Measurements from ENCODE around the gene CLEC5A. TPM values are rescaled to one million over a fixed set of nuclear protein-coding genes. Genes with fewer than 3 reads are reported as not detected.
"Not testable (repeated sequence)": the region's sequence is repeated elsewhere in the genome, so short reads cannot be mapped to it uniquely, and the experiment has no call there.

Gene CLEC5A
- total RNA-seq, 2 donors from 2014 or later: 0.74 to 1.1 TPM

- no peak overlapping the region for H3K4me3 ChIP-seq
- intact Hi-C loops (cut with DNase I): no loop called here
- DNase-seq (ENCODE audit: low spot score): no peak
- no peaks in the 10 kb centered on the region for H3K4me1 ChIP-seq (replicated peaks)
- H3K27me3 ChIP-seq (replicated peaks; ENCODE audit: insufficient read depth): no peaks in the 10 kb centered on the region
- 95% methylated on average over 1 of the region's 1 CpG for WGBS
- H3K27ac ChIP-seq: no peak overlapping the region
- H3K9me3 ChIP-seq: no peaks in the 10 kb centered on the region
- H3K36me3 ChIP-seq: no peaks in the 10 kb centered on the region
- TF ChIP-seq CTCF (IDR thresholded peaks at IDR 0.05) (no peak), POLR2A (IDR thresholded peaks at IDR 0.05) (no peak), POLR2AphosphoS5 (IDR thresholded peaks at IDR 0.05) (no peak)
Measured at GRCh38 chr7:141920281-141920680, 26.5 kb downstream of the CLEC5A start.

GRCh38 chr7:141916099-141916498 is 30.7 kb downstream of the CLEC5A start, which contains the start of gene OR9A4:
TSS of gene OR9A4 (plus strand) at chr7:141916399. CDS start at chr7:141918876, 2,477 bp downstream.
- no peak within 1 kb of the TSS for H3K27ac ChIP-seq
- no peaks in the 10 kb centered on the region for H3K27me3 ChIP-seq (replicated peaks; ENCODE audit: insufficient read depth)
- TF ChIP-seq POLR2A (IDR thresholded peaks at IDR 0.05) (no peak), POLR2AphosphoS5 (IDR thresholded peaks at IDR 0.05) (no peak), CTCF (IDR thresholded peaks at IDR 0.05) (no peak)
- H3K4me1 ChIP-seq (replicated peaks): no peaks in the 10 kb centered on the region
- H3K4me3 ChIP-seq: no peak within 1 kb of the TSS
- no peaks in the 10 kb centered on the region for H3K36me3 ChIP-seq
- intact Hi-C loops (cut with DNase I): no loop called here
- 84% methylated on average over 3 of the region's 3 CpGs for WGBS
- DNase-seq (ENCODE audit: low spot score): no peak
- H3K9me3 ChIP-seq: no peaks in the 10 kb centered on the region

GRCh38 chr7:141915565-141915964 is 31.2 kb downstream of the CLEC5A start:
- intact Hi-C loops (cut with DNase I): no loop called here
- DNase-seq (ENCODE audit: low spot score): no peak
- Histone ChIP-seq H3K27ac (no peak overlapping the region), H3K36me3 (no peaks in the 10 kb centered on the region), H3K4me3 (no peak overlapping the region), H3K27me3 (replicated peaks; ENCODE audit: insufficient read depth) (no peaks in the 10 kb centered on the region), H3K4me1 (replicated peaks) (no peaks in the 10 kb centered on the region), H3K9me3 (no peaks in the 10 kb centered on the region)
- no peak for TF ChIP-seq CTCF (IDR thresholded peaks at IDR 0.05)
- no peak for TF ChIP-seq POLR2A (IDR thresholded peaks at IDR 0.05)
- no peak for TF ChIP-seq POLR2AphosphoS5 (IDR thresholded peaks at IDR 0.05)
- WGBS: 38% methylated on average over 2 of the region's 2 CpGs

GRCh38 chr7:141911391-141911790 is 35.4 kb downstream of the CLEC5A start:
- no peak for DNase-seq (ENCODE audit: low spot score)
- H3K4me1 ChIP-seq (replicated peaks): no peaks in the 10 kb centered on the region
- H3K9me3 ChIP-seq: no peaks in the 10 kb centered on the region
- H3K27ac ChIP-seq: no peak overlapping the region
- H3K36me3 ChIP-seq: no peaks in the 10 kb centered on the region
- no peak overlapping the region for H3K4me3 ChIP-seq
- H3K27me3 ChIP-seq (replicated peaks; ENCODE audit: insufficient read depth): no peaks in the 10 kb centered on the region
- intact Hi-C loops (cut with DNase I): no loop called here
- TF ChIP-seq POLR2AphosphoS5 (IDR thresholded peaks at IDR 0.05) (no peak), POLR2A (IDR thresholded peaks at IDR 0.05) (no peak), CTCF (IDR thresholded peaks at IDR 0.05) (no peak)

- TF ChIP-seq CTCF (IDR thresholded peaks at IDR 0.05) (no peak), POLR2A (IDR thresholded peaks at IDR 0.05) (no peak), POLR2AphosphoS5 (IDR thresholded peaks at IDR 0.05) (no peak)
- intact Hi-C loops (cut with DNase I): no loop called here
- no peak for DNase-seq (ENCODE audit: low spot score)
- 74% methylated on average over 4 of the region's 4 CpGs for WGBS
- Histone ChIP-seq H3K27ac (no peak overlapping the region), H3K36me3 (no peaks in the 10 kb centered on the region), H3K9me3 (no peaks in the 10 kb centered on the region), H3K27me3 (replicated peaks; ENCODE audit: insufficient read depth) (no peaks in the 10 kb centered on the region), H3K4me1 (replicated peaks) (no peaks in the 10 kb centered on the region), H3K4me3 (no peak overlapping the region)
Measured at GRCh38 chr7:141906285-141906684, 40.5 kb downstream of the CLEC5A start.

GRCh38 chr7:141899366-141899765 is 47.4 kb downstream of the CLEC5A start:
- H3K4me1 ChIP-seq (replicated peaks); H3K27me3 ChIP-seq (replicated peaks; ENCODE audit: insufficient read depth); H3K36me3 ChIP-seq; H3K9me3 ChIP-seq; intact Hi-C loops (cut with DNase I); H3K27ac ChIP-seq; DNase-seq (ENCODE audit: low spot score); H3K4me3 ChIP-seq: not testable (repeated sequence)
- 95% methylated on average over 3 of the region's 3 CpGs for WGBS
